ENCODE data around the gene RBM20. TPM values are rescaled to one million over a fixed set of nuclear protein-coding genes. Genes with fewer than 3 reads are reported as not detected.

The RBM20 gene
- total and polyA plus RNA-seq, 2 of the 13 experiments (the other 11 are each of a cell fraction or from before 2014, with no cell fraction given), result 0.02 to 0.22 TPM

DNA sequence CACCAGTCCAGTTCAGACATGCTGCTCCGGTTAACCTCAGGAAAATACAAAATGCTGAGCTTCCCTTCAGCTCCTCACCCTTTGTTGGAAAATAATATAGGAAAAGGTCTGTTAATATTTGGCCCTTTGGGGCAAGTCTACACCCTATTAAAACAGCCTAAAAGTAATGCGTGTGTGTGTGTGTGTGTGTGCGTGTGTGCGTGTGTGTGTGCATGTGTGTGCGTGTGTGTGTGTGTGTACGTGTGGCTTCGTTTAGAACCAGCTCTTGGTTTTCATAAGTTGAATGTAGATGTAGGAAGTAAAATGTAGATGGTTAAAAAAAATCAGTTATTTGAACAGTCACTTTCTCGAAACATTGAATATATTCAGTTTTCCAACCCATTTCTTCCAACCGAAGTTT is 166.5 kb downstream of the RBM20 start (continued):
- no peak for TF ChIP-seq RARG (CRISPR knock-in tag; IDR thresholded peaks at IDR 0.05; ENCODE audit: low read depth)
- TF ChIP-seq MIER2 (CRISPR knock-in tag; IDR thresholded peaks at IDR 0.05), result no peak
- TF ChIP-seq NCOA2 (CRISPR knock-in tag; IDR thresholded peaks at IDR 0.05), result no peak
- no peak for TF ChIP-seq ZNF530 (CRISPR knock-in tag; IDR thresholded peaks at IDR 0.05; ENCODE audit: low read depth)
- TF ChIP-seq ZNF788 (CRISPR knock-in tag; IDR thresholded peaks at IDR 0.05; ENCODE audit: borderline replicate concordance), result no peak
- no peak for TF ChIP-seq ZNF512B (CRISPR knock-in tag; IDR thresholded peaks at IDR 0.05; ENCODE audit: borderline replicate concordance)
- TF ChIP-seq, protein P1, sequence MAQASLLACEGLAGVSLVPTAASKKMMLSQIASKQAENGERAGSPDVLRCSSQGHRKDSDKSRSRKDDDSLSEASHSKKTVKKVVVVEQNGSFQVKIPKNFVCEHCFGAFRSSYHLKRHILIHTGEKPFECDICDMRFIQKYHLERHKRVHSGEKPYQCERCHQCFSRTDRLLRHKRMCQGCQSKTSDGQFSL (CRISPR knock-in tag; IDR thresholded peaks at IDR 0.05), result no peak
- TF ChIP-seq MTA3 (CRISPR knock-in tag; IDR thresholded peaks at IDR 0.05), result no peak
- no peak for TF ChIP-seq ZNF772 (CRISPR knock-in tag; IDR thresholded peaks at IDR 0.05)
- TF ChIP-seq, protein P2, sequence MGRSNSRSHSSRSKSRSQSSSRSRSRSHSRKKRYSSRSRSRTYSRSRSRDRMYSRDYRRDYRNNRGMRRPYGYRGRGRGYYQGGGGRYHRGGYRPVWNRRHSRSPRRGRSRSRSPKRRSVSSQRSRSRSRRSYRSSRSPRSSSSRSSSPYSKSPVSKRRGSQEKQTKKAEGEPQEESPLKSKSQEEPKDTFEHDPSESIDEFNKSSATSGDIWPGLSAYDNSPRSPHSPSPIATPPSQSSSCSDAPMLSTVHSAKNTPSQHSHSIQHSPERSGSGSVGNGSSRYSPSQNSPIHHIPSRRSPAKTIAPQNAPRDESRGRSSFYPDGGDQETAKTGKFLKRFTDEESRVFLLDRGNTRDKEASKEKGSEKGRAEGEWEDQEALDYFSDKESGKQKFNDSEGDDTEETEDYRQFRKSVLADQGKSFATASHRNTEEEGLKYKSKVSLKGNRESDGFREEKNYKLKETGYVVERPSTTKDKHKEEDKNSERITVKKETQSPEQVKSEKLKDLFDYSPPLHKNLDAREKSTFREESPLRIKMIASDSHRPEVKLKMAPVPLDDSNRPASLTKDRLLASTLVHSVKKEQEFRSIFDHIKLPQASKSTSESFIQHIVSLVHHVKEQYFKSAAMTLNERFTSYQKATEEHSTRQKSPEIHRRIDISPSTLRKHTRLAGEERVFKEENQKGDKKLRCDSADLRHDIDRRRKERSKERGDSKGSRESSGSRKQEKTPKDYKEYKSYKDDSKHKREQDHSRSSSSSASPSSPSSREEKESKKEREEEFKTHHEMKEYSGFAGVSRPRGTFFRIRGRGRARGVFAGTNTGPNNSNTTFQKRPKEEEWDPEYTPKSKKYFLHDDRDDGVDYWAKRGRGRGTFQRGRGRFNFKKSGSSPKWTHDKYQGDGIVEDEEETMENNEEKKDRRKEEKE (IDR thresholded peaks at IDR 0.05), result no peak
